Neutrophil (primary cell): ENCODE measurements around the gene UGT2A2.

Experiments used
- H3K27ac ChIP-seq: fragments of 200-600 bp; sonication (generic); 2 replicates; pipeline ENCODE4 v1.5.1; 2016; ENCODE audit warnings: mild to moderate bottlenecking, moderate library complexity
- H3K27me3 ChIP-seq: fragments of 200-600 bp; sonication (generic); 2 replicates; pipeline ENCODE4 v1.6.0; 2016; ENCODE audit warnings: mild to moderate bottlenecking
- H3K36me3 ChIP-seq: fragments of 200-600 bp; sonication (generic); 2 replicates; pipeline ENCODE4 v1.5.1; 2017
- H3K4me1 ChIP-seq, 2 experiments: fragments of 200-600 bp in 1 of 2; sonication (generic) in 1 of 2; 1 replicate in 1 of 2; 2 replicates in 1 of 2; pipeline versions ENCODE4 v1.5.1 to v1.6.1; 2013 to 2016; ENCODE audit warnings: low read depth in 1 of 2, low read length in 1 of 2, mild to moderate bottlenecking in 1 of 2, moderate library complexity in 1 of 2; ENCODE audit not compliant: control insufficient read depth in 1 of 2, insufficient read depth in 1 of 2
- H3K4me3 ChIP-seq, 2 experiments: fragments of 200-600 bp in 1 of 2; sonication (generic) in 1 of 2; 1 replicate in 1 of 2; 2 replicates in 1 of 2; pipeline ENCODE4 v1.5.1; 2013 to 2016; ENCODE audit warnings: low read depth in 1 of 2, low read length in 1 of 2, mild to moderate bottlenecking in 1 of 2, moderate library complexity in 1 of 2
- H3K9me3 ChIP-seq: fragments of 200-600 bp; sonication (generic); 2 replicates; pipeline ENCODE4 v1.5.1; 2016
- CTCF ChIP-seq: fragments of 200-600 bp; sonication (generic); IDR thresholded peaks from 2 replicates; pipeline ENCODE4 v1.5.1; 2016; ENCODE audit warnings: antibody characterized with exemption

Gene UGT2A2

GRCh38 chr4:69640289-69640688, 847 bp upstream of the UGT2A2 start:
- Histone ChIP-seq H3K4me1 (no peaks in the 10 kb centered on the region), H3K36me3 (no peaks in the 10 kb centered on the region), H3K4me3 (no peak overlapping the region), H3K27ac (no peak overlapping the region), H3K9me3 (no peaks in the 10 kb centered on the region), H3K27me3 (no peaks in the 10 kb centered on the region)
- no peak for TF ChIP-seq CTCF

- Histone ChIP-seq H3K4me3 (no peak overlapping the region), H3K9me3 (no peaks in the 10 kb centered on the region), H3K4me1 (no peaks in the 10 kb centered on the region), H3K27me3 (no peaks in the 10 kb centered on the region), H3K27ac (no peak overlapping the region), H3K36me3 (no peaks in the 10 kb centered on the region)
- no peak for TF ChIP-seq CTCF
Measured at GRCh38 chr4:69617083-69617694, 22.3 kb downstream of the UGT2A2 start.

DNA sequence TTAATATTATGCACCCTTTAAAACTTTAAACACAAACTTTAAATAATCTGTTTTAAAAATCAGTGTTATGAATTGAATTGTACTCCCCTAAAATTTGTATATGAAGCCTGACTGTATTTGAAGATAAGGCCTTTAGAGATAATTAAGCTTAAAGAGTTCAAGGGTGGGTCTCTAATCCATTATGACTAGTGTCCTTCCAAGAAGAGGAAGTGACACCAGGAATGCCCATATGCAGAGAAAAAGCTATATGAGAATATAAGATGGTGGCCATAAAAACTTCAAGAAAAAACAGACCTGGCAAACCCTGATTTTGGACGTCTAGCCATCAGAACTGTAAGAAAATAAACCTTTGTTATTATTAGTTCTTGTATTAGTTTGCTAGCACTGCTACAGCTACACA, 29.0 kb downstream of the UGT2A2 start:
- Histone ChIP-seq H3K27me3 (no peaks in the 10 kb centered on the region), H3K27ac (no peak overlapping the region), H3K4me1 (no peaks in the 10 kb centered on the region), H3K36me3 (no peaks in the 10 kb centered on the region), H3K9me3 (no peaks in the 10 kb centered on the region), H3K4me3 (no peak overlapping the region)
- TF ChIP-seq CTCF: no peak

- H3K27ac ChIP-seq: no peak overlapping the region
- no peaks in the 10 kb centered on the region for H3K4me1 ChIP-seq
- H3K9me3 ChIP-seq: no peaks in the 10 kb centered on the region
- H3K36me3 ChIP-seq: no peaks in the 10 kb centered on the region
- H3K4me3 ChIP-seq: no peak overlapping the region
- no peaks in the 10 kb centered on the region for H3K27me3 ChIP-seq
- TF ChIP-seq CTCF: no peak
Measured at GRCh38 chr4:69601065-69601464, 38.4 kb downstream of the UGT2A2 start.

- Histone ChIP-seq H3K9me3 (no peaks in the 10 kb centered on the region), H3K36me3 (no peaks in the 10 kb centered on the region), H3K27ac (no peak overlapping the region), H3K4me1 (no peaks in the 10 kb centered on the region), H3K27me3 (no peaks in the 10 kb centered on the region), H3K4me3 (no peak overlapping the region)
- no peak for TF ChIP-seq CTCF
Measured at GRCh38 chr4:69600013-69600412, 39.4 kb downstream of the UGT2A2 start.

GRCh38 chr4:69594382-69594781, 45.1 kb downstream of the UGT2A2 start:
- H3K4me1 ChIP-seq: no peaks in the 10 kb centered on the region
- H3K9me3 ChIP-seq: no peaks in the 10 kb centered on the region
- no peaks in the 10 kb centered on the region for H3K36me3 ChIP-seq
- H3K4me3 ChIP-seq: no peak overlapping the region
- no peak overlapping the region for H3K27ac ChIP-seq
- no peaks in the 10 kb centered on the region for H3K27me3 ChIP-seq
- TF ChIP-seq CTCF: no peak
